PC-9 (cell line): ENCODE measurements around the gene LCOR. TPM values are rescaled to one million over a fixed set of nuclear protein-coding genes. Genes with fewer than 3 reads are reported as not detected.

ENCODE experiments used
- BruUV-seq: library from RNA; stranded (reverse); fragments of 400-500 nt; replicated peaks from 2 replicates; lab custom pipeline; 2021; lab: Mats Ljungman, UMichigan
- CTCF ChIA-PET: fragments of 300-600 bp; sonication (Branson Sonifier 250); formaldehyde crosslinking; loops from one replicate; lab custom pipeline; 2022; ENCODE audit warnings: antibody characterized with exemption; lab: Charles Lee
- POLR2A ChIA-PET: fragments of 300-600 bp; sonication (Branson Sonifier 250); formaldehyde crosslinking; loops from one replicate; lab custom pipeline; 2022; ENCODE audit warnings: antibody characterized with exemption; ENCODE audit not compliant: unreplicated experiment; lab: Charles Lee
- DNase-seq, 2 experiments: peaks; one replicate each; pipeline versions ENCODE4 v3.0.0 to v3.0.0-alpha.2; 2015 to 2022; ENCODE audit warnings: mixed read lengths in 1 of 2
- H2AFZ ChIP-seq: fragments of 200-600 bp; sonication (generic); 2 replicates; pipeline ENCODE4 v1.8.1; 2017; ENCODE audit warnings: antibody characterized with exemption
- H3F3A ChIP-seq: fragments of 200-600 bp; sonication (generic); 2 replicates; pipeline ENCODE4 v1.8.1; 2017; ENCODE audit warnings: antibody characterized with exemption, mild to moderate bottlenecking, low read depth; ENCODE audit not compliant: insufficient read depth
- H3K27ac ChIP-seq: fragments of 200-600 bp; sonication (generic); 2 replicates; pipeline ENCODE4 v1.6.1; 2016; ENCODE audit warnings: mixed run types
- H3K27me3 ChIP-seq: fragments of 200-600 bp; sonication (generic); 2 replicates; pipeline ENCODE4 v1.6.1; 2016; ENCODE audit warnings: low read depth, mixed run types; ENCODE audit not compliant: insufficient read depth
- H3K36me3 ChIP-seq: fragments of 200-600 bp; sonication (generic); 2 replicates; pipeline ENCODE4 v1.6.1; 2016; ENCODE audit warnings: low read depth, mixed run types
- H3K4me1 ChIP-seq: fragments of 200-600 bp; sonication (generic); replicated peaks from 2 replicates; pipeline ENCODE4 v1.6.1; 2016; ENCODE audit warnings: mixed run types; ENCODE audit not compliant: insufficient read depth
- H3K4me2 ChIP-seq: fragments of 200-600 bp; sonication (generic); 2 replicates; pipeline ENCODE4 v1.6.1; 2017; ENCODE audit warnings: mixed run types
- H3K4me3 ChIP-seq: fragments of 200-600 bp; sonication (generic); 2 replicates; pipeline ENCODE4 v1.6.1; 2016; ENCODE audit warnings: mixed run types
- H3K79me2 ChIP-seq: fragments of 200-600 bp; sonication (generic); 2 replicates; pipeline ENCODE4 v1.6.1; 2017; ENCODE audit warnings: low read depth, mixed run types
- H3K9me2 ChIP-seq: fragments of 200-600 bp; sonication (generic); 2 replicates; pipeline ENCODE4 v1.8.1; 2017; ENCODE audit warnings: mild to moderate bottlenecking; ENCODE audit not compliant: insufficient read depth
- H3K9me3 ChIP-seq: fragments of 200-600 bp; sonication (generic); 2 replicates; pipeline ENCODE4 v1.8.1; 2016; ENCODE audit warnings: low read depth; ENCODE audit not compliant: insufficient read depth
- H4K20me1 ChIP-seq: fragments of 200-600 bp; sonication (generic); 2 replicates; pipeline ENCODE4 v1.8.1; 2017; ENCODE audit not compliant: insufficient read depth
- EZH2 ChIP-seq: fragments of 200-600 bp; sonication (generic); IDR thresholded peaks from 2 replicates; pipeline ENCODE4 v1.8.0; 2017; ENCODE audit warnings: antibody characterized with exemption, low read depth
- intact Hi-C: fragments of 100-400 bp; cut with micrococcal nuclease; formaldehyde crosslinking; loops from one replicate; pipeline ENCODE4 v1.10.0; 2022; ENCODE audit not compliant: unreplicated experiment
- total RNA-seq: library from RNA; stranded (reverse); gene quantifications from 2 replicates; pipeline ENCODE4 v1.2.3, GENCODE V29; 2021
- TF ChIP-seq, protein P1 (sequence below): fragments of 200-600 bp; sonication (generic); conservative IDR thresholded peaks from 2 replicates; pipeline ENCODE4 v1.6.1; 2017; ENCODE audit warnings: mixed run types, antibody characterized with exemption, mild to moderate bottlenecking, moderate library complexity

Gene LCOR
- total RNA-seq, 1 experiment from 2014 or later: 36.4 TPM

DNA sequence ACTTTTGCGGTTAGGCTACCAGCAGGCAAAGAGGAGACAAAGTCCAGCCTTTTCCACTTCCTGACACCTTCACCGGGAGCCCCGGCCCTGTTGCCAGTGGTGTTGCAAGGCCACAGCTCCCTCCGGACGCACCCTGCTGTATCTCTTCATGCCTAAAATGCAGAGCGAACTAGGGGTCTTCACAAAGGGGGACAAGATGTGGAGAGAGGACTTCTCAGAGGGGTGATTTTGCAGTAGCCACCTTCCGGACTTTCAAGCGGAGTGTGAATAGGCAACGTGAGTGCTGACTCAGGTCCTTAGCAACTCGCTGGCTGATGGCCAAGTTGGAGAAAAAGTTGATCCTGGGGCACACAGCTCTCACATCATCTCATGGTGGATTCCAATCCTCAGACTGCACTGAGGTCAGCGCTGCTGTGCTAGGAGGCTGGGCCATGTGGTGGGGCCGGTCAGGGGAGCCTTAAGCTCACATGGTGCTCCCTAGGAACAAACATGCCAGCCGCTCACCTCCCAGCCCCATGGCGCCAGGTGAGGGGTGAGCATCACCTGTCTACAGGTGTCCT is 166.3 kb downstream of the LCOR start:
- no peak for TF ChIP-seq EZH2
- TF ChIP-seq, protein P1, sequence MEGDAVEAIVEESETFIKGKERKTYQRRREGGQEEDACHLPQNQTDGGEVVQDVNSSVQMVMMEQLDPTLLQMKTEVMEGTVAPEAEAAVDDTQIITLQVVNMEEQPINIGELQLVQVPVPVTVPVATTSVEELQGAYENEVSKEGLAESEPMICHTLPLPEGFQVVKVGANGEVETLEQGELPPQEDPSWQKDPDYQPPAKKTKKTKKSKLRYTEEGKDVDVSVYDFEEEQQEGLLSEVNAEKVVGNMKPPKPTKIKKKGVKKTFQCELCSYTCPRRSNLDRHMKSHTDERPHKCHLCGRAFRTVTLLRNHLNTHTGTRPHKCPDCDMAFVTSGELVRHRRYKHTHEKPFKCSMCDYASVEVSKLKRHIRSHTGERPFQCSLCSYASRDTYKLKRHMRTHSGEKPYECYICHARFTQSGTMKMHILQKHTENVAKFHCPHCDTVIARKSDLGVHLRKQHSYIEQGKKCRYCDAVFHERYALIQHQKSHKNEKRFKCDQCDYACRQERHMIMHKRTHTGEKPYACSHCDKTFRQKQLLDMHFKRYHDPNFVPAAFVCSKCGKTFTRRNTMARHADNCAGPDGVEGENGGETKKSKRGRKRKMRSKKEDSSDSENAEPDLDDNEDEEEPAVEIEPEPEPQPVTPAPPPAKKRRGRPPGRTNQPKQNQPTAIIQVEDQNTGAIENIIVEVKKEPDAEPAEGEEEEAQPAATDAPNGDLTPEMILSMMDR: no peak
- no peaks in the 10 kb centered on the region for H3K36me3 ChIP-seq
- no peaks in the 10 kb centered on the region for H3K79me2 ChIP-seq
- no peaks in the 10 kb centered on the region for H3K27me3 ChIP-seq
- intact Hi-C loops: no loop called here
- no peaks in the 10 kb centered on the region for H3F3A ChIP-seq
- no TSS peak for BruUV-seq
- no peak overlapping the region for H3K4me3 ChIP-seq
- no peak for DNase-seq
- H4K20me1 ChIP-seq: no peaks in the 10 kb centered on the region
- no peaks in the 10 kb centered on the region for H3K4me1 ChIP-seq
- H2AFZ ChIP-seq: no peak overlapping the region
- no peaks in the 10 kb centered on the region for H3K9me2 ChIP-seq
- H3K9me3 ChIP-seq: no peaks in the 10 kb centered on the region
- ChIA-PET POLR2A (no interaction called here), CTCF (no interaction called here)
- H3K4me2 ChIP-seq: no peak overlapping the region
- H3K27ac ChIP-seq: no peak overlapping the region

- no TSS peak for BruUV-seq
- H3K4me3 ChIP-seq: no peak overlapping the region
- ChIA-PET CTCF (no interaction called here), POLR2A (no interaction called here)
- H3K9me2 ChIP-seq: no peaks in the 10 kb centered on the region
- DNase-seq: no peak
- no peaks in the 10 kb centered on the region for H4K20me1 ChIP-seq
- H3K27me3 ChIP-seq: no peaks in the 10 kb centered on the region
- no peak overlapping the region for H2AFZ ChIP-seq
- no peaks in the 10 kb centered on the region for H3K9me3 ChIP-seq
- no peaks in the 10 kb centered on the region for H3K79me2 ChIP-seq
- no peak overlapping the region for H3K4me2 ChIP-seq
- TF ChIP-seq, protein P1: no peak
- TF ChIP-seq EZH2: no peak
- no peaks in the 10 kb centered on the region for H3K4me1 ChIP-seq
- no peaks in the 10 kb centered on the region for H3F3A ChIP-seq
- no peak overlapping the region for H3K27ac ChIP-seq
- intact Hi-C loops: no loop called here
- no peaks in the 10 kb centered on the region for H3K36me3 ChIP-seq
These were observed 167.2 kb downstream of the LCOR start for GRCh38 chr10:96999337-96999736.

DNA sequence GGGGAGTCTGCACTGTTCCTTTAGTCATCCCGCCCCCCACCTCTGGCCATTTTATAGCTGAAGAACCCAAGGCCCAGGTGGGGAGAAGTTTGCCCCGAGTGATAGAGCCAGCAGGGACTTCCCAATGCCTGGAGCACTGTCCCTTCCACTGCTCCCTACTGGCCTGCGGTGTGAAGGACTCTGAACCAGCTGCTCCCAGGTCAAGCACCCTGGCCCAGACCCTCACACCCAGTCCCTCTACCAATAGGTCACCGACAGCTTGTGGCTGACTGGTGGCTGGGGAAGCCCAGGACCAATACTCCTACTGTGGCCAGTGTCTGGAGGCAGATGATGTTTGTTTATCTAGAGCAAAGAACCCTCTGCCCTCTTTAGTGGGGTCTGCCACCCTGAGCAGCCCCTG is 167.9 kb downstream of the LCOR start:
- H3K27ac ChIP-seq: no peak overlapping the region
- CTCF ChIA-PET: no interaction called here
- POLR2A ChIA-PET: no interaction called here

More for the DNA sequence above, 167.9 kb downstream of the LCOR start:
- Histone ChIP-seq H3F3A (no peaks in the 10 kb centered on the region), H3K27me3 (no peaks in the 10 kb centered on the region), H2AFZ (no peak overlapping the region), H3K4me1 (no peaks in the 10 kb centered on the region), H3K9me2 (no peaks in the 10 kb centered on the region), H3K79me2 (no peaks in the 10 kb centered on the region), H3K36me3 (no peaks in the 10 kb centered on the region), H3K4me3 (no peak overlapping the region), H3K9me3 (no peaks in the 10 kb centered on the region), H4K20me1 (no peaks in the 10 kb centered on the region), H3K4me2 (no peak overlapping the region)
- intact Hi-C loops: no loop called here
- no TSS peak for BruUV-seq
- DNase-seq: no peak
- TF ChIP-seq EZH2: no peak
